ENCODE data around the gene C16orf78. TPM values are rescaled to one million over a fixed set of nuclear protein-coding genes. Genes with fewer than 3 reads are reported as not detected.
A peak's percentile ranks its signal among the peaks of the same experiment; 100 is the strongest.

C16orf78 gene
- total RNA-seq, 1 donor = not detected

GRCh38 chr16:49348408-49349176 is 25.0 kb upstream of the C16orf78 start:
- no peak overlapping the region for H3K4me3 ChIP-seq (ENCODE audit: low read depth, low read length)
- no peak for DNase-seq (ENCODE audit: low read depth)
- TF ChIP-seq CTCF (IDR thresholded peaks at IDR 0.05; ENCODE audit: insufficient read depth, low read length) = no peak

DNA sequence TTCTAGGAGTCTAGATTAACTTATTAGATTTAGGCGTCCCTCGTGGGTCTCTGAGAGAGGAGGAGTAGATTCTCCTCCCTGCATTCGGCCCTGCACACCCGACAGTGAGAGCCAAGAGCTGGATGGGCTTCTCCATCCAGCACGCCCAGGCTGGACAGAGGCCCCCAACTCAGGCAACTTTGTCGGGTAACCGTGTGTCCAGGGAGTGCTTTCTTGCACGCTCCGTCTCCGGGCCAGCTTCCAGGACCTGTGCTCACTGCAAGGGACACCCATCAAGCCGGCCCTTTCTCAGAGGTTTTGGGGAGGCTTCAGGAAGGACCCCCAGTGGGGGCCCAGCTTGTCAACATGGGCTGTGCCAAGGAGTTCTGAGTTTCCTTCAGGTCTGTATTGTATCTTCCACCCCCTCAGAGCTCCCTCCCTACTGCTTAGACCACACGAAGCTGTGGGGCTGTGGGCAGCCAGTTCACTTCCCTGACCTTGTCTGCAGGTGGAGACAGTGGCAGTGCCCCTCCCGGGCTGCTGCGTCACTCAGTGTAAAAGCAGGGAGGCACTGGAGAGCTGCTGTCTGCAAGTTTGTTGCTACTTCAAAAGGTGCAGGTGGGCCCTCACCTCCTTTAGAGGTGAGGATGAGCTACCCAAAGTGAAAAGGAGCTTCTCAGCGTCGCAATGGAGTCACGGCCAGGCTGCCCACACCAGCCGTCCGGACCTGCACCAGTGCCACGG is 24.0 kb upstream of the C16orf78 start:
- no peak for DNase-seq (ENCODE audit: low read depth)
- no peak overlapping the region for H3K4me3 ChIP-seq (ENCODE audit: low read depth, low read length)
- no peak for TF ChIP-seq CTCF (IDR thresholded peaks at IDR 0.05; ENCODE audit: insufficient read depth, low read length)

GRCh38 chr16:49350265-49351095 is 23.1 kb upstream of the C16orf78 start:
- peak; percentile 45 for DNase-seq (ENCODE audit: low read depth)
- TF ChIP-seq CTCF (IDR thresholded peaks at IDR 0.05; ENCODE audit: insufficient read depth, low read length) = peak; percentile 91
- H3K4me3 ChIP-seq (ENCODE audit: low read depth, low read length) = no peak overlapping the region

DNA sequence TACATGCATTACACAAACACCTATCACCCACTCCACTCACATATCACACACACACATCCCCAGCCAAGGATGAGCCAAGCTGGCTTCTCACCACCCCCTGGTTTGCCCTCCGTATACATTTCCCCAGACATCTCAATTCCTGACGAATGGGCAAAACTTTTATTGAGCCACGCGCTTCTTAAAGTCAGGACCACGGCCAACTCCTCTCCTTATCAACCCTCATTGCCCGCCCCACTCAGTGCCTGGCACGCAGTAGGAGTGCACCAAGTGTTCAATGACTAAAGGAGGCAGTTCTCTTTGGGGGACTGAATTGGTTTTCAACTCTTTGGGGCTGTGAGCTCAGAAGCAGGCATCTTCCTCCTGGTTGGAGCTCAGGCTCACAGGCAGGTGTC is 22.5 kb upstream of the C16orf78 start:
- DNase-seq (ENCODE audit: low read depth) = no peak
- H3K4me3 ChIP-seq (ENCODE audit: low read depth, low read length) = no peak overlapping the region
- no peak for TF ChIP-seq CTCF (IDR thresholded peaks at IDR 0.05; ENCODE audit: insufficient read depth, low read length)

GRCh38 chr16:49352892-49353291 is 20.7 kb upstream of the C16orf78 start:
- H3K4me3 ChIP-seq (ENCODE audit: low read depth, low read length) = no peak overlapping the region
- peak; percentile 24 for TF ChIP-seq CTCF (IDR thresholded peaks at IDR 0.05; ENCODE audit: insufficient read depth, low read length)
- DNase-seq (ENCODE audit: low read depth) = no peak

DNA sequence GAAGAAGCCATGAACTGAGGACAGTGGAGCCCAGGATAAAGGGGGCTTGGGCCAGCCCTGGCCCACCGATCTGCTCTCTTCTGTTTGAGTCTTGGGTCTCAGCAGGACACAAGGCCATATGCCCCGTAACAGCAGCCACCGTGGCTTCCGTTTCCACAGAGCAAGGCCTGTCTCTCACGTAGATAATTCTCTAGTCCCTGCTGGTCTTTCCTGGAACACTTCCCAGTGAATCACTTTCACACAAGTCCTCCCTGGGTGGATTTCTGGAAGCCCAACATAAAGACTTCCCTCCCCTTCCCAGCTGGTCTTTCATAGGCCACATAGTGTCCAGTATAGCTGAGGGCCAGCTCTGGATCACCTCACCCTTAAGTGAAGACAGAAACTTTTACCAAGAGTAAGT is 19.9 kb upstream of the C16orf78 start:
- H3K4me3 ChIP-seq (ENCODE audit: low read depth, low read length) = no peak overlapping the region
- no peak for TF ChIP-seq CTCF (IDR thresholded peaks at IDR 0.05; ENCODE audit: insufficient read depth, low read length)
- no peak for DNase-seq (ENCODE audit: low read depth)
